ENCODE results near the gene GNB1L.
"Not testable (repeated sequence)": the region's sequence is repeated elsewhere in the genome, so short reads cannot be mapped to it uniquely, and the experiment has no call there.

The GNB1L gene

GRCh38 chr22:19791894-19792293 lies 62.8 kb downstream of the GNB1L start:
- DNase-seq, result no peak

DNA sequence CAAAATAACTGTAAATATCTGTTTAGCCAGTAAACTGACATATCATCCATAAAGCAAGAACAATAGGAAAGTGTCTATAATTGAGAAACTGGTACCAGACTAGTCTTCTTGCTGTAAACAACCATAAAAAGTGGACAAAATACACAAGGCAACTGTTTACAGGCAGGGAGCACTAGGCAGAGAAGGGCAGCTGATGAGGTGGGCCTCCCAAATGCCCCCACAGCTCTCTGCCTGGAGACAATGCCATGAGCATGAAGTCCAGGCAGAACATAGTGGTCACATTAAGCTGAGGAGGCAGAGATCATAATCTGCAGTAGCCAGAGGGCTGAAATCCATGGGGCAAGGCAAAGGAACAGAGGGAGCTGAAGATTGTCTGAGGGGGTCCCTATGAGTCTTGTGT lies 63.4 kb downstream of the GNB1L start:
- no peak for DNase-seq

DNA sequence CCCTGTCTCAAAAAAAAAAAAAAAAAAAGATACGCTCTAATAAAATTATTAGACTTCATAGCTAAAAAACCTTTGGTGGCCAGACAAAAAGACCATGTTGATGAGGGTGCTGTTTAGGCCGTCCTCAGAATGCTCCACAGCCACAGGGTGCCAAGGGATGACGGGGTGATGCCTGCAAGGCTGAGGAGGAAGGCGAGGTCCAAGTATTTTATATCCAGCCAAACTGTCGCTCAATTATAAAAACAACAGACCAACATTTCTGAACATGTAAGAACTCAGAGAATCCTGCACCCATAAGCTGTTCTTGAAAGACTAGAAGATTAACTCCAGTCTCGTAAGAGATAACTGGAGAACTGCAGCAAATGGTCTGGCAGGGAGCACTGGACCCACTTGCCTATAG lies 64.8 kb downstream of the GNB1L start:
- no peak for DNase-seq

GRCh38 chr22:19789406-19789805 lies 65.3 kb downstream of the GNB1L start:
- DNase-seq, result peak; percentile 17

GRCh38 chr22:19788661-19789225 lies 65.9 kb downstream of the GNB1L start:
- peak; percentile 10 for DNase-seq

GRCh38 chr22:19787849-19788141 lies 66.9 kb downstream of the GNB1L start:
- no peak for DNase-seq

DNA sequence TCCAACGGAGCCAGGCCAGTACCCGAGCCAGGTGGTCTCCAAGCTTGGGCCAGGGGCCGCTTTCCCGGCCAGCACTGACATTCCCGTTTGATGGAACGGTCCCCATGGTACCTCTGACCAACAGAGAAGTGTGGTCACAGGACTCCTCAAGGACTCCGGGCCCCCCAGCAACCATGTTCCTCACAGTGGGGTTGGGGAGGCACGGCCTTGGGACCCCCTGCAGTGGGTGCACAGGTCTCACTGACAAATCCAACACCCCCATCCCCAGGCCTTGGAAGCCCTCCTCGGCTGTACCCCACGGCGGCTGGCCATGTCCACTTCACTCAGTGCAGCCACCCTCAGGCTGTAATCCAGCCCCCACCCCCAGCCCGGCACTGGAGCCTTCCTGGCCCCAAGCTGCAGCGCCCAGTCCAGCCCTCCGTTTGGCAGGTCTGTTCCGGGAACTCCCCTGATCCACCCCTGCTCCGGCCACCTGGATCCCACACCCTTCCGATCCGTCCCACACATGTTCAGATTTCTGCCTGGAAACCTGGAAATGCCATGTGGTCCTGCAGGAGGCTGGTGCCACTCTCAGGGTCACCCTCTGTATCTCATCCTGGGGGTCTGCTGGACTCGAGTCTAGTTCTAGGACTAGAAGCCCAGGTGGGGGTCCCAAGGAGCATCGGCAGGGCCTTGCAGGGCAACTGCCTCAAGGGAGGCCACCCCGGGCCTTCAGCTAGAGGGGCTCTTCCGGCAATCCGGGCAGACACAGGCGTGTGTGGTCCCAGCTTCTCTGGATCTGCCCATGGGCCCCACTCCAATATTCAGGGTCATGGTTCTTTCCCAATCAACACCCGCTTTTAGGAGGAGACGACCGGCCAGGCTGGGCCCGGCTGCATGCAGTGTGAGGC lies 67.5 kb downstream of the GNB1L start:
- peak; percentile 14 for DNase-seq

- DNase-seq, result peak; percentile 13
These were observed 68.4 kb downstream of the GNB1L start for GRCh38 chr22:19786264-19786585.

DNA sequence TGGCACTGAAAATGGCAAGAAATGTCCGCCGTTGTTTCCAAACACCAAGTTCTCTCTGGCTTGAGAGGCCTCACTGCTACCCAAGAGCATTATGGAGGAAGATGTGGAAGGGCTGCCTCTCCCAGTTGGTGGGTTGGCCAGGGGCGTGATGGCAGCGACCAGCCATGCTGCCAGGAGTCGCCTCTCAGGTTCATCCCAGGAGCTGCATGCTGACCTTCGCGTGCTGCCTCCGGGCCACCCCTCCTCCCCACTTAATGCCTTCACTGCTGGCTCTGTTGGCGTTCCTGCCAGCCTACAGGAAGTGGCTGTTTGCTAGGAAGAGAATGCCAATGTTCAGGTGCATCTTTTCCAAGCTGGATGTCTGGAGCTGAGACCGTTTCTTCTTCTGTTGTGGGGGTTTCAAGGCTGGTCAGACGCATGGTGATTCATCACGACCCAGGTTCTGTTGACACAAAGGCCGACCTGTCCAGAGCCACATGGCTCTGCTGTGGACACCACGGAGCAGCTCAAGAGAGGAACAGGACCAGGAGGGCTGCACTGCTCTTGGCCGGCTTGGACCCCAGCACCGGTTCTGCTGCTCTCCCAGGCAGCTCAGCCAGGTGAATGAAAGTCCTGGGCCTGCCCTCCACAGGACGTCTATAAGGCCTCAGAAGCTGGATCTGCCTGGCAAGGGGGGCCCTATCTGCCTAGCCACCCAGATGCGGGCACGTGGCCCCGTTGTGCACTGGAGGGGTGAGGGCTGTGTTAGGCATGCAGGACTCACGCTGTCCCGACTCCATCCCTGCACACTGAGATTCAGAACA lies 69.0 kb downstream of the GNB1L start:
- peak; percentile 9 for DNase-seq

DNA sequence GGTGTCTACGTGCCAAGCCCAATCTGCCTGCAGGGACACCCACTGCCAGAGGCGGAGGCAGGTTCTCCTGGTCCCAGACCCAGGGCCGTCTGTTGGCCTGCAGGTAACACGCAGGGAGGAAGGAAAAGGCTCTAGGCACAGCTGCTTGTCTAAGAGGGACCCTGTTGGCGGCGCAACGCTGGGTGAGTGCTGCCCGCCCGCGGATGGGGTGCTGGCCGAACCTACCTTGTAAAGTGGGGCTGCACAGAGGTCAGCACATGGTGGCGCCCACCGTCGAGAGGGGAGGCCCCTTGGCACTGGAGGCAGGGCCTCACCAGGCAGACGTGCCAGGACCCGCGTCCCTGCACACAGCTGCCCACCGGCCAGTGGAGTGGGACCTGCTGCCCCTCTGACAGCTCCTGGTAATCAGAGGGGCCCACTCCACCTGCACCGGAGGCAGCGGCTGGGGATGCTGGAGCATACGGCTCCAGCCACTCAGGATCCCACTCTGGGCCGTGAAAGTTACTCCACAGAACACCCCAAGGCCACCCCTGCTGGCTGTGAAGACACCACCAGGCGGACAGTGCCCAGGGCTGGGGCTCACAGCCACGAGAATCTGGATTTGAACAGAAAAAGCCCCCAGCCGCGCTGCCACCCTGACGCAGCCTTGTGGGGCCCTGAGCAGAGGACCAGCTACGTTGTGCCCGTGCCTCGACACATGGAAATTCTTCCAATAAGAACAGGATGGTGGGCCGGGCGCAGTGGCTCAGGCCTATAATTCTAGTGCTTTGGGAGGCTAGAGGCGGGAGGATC lies 70.1 kb downstream of the GNB1L start:
- DNase-seq, result peak; percentile 11

- DNase-seq, result peak; percentile 12
These were observed 70.9 kb downstream of the GNB1L start for GRCh38 chr22:19783586-19784383.

DNA sequence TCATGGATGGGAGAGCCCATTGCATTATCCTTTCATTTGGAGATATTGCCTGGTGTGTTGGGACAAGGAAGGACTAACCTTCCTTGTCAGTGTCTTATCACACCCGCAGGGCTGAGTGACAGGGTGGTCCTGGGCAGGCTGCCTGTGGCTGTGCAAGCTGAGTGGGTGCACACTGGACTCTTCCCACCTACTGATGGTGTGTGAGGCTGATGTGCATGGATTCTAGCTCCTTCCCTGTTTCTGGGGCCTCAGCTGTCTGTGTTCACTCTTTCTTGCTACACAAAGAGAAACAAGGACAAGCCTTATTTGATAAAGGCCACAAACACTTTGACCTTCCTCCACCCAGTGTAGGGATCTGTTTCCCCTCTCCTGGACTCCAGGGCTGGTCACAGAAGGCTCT lies 72.1 kb downstream of the GNB1L start:
- no peak for DNase-seq

GRCh38 chr22:19779685-19780268 lies 74.9 kb downstream of the GNB1L start:
- peak; percentile 12 for DNase-seq

DNA sequence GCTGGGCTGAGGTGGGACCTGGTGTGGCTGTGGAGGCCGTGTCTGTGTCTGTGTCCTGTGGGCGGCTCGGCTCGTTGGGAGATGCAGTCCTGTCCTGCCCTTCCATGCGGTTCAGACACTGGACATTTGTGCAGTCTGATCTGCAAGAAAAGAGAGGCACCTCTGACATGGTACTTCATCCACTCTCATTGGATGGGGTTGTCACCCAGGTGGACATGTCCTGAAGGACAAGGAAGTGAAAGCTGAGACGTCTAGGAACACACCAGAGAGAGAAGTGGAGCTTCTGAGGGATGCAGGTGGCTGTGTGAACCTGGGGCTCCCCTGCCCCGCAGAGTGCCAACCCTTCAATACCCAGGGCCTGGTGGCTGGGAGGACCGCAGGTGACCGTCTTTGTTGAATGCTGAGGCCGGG lies 75.7 kb downstream of the GNB1L start:
- DNase-seq, result no peak

GRCh38 chr22:19777192-19777591 lies 77.5 kb downstream of the GNB1L start:
- DNase-seq, result not testable (repeated sequence)

GRCh38 chr22:19776433-19777031 lies 78.1 kb downstream of the GNB1L start:
- peak; percentile 21 for DNase-seq

DNA sequence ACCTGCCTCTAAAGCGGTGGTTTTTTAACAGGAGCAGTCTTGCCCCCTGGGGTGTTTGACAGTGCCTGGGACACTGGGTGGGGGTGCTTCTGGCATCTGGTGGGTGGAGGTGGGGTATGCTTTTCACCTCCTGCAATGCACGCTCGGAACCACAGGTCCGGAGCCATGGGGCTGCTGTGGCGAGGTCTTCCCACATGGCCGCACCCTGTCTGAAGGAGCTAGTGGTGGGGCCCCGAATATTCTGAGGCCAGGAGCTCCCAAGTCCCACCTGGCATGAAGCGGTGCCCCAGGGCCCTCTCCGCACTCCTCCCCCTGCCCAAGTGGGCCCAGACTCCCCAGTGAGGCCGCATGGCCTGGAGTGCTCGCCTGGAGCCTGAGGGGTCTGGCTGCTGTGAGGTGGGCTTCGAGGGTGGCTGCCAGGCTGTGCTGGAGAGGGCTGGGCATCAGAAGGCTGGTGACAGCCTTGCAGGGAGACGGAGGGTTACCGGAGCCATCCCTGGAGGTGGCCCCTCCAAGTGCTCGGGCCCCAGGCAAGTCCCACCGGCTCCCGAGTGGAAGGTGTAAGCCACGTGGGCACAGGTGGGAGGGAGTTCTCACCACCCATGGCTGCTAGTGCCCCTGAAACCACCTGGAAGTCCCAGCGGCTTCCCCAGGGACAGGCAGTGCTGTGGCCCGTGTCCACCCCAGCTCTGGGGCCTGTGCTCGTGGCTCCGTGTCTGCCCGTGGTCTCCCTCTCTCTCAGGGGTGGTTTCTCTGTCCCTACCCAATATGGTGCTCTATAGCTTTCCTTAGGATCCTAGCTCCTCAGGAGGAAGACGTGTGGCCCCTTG lies 79.0 kb downstream of the GNB1L start:
- peak; percentile 14 for DNase-seq

- no peak for DNase-seq
These were observed 80.0 kb downstream of the GNB1L start for GRCh38 chr22:19774628-19775027.

DNA sequence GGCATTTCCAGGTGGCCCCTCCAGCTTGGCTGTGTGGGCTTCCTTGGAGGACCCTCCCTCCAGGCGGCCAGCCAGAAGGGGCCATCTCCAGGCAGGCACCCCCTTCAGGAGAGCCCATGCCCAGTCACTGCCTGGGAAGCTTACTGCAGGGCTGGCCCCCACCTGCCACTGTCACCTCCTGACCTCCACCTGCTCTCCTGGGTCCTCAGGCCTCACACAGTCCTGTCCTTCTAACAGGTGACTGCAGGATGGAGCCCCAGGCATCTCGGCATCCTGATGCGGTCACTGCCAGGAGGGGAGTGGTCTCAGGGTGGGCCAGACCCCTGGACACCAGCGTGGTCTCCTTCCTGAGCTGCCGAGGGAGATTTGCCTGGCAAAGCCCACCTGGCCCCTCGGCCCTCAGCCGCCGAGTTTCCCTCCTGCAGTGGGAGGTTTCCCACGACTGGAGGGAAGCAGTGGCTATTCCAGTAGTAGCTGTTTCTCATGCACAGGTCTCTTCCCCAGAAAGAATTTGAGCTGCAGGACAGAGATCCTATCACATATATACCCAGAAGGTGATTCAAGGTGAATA lies 81.1 kb downstream of the GNB1L start:
- peak; percentile 13 for DNase-seq
